IMR-90 (cell line): ENCODE data around the gene KIF12. TPM values are rescaled to one million over a fixed set of nuclear protein-coding genes. Genes with fewer than 3 reads are reported as not detected.

ENCODE experiments used
- ATAC-seq: fragments of 200-7000 bp; cut with Tn5 transposase; 2 replicates; pipeline ENCODE4 v1.9.1; 2020; ENCODE audit warnings: low read depth, mild to moderate bottlenecking, moderate library complexity
- BruUV-seq: library from RNA; stranded (reverse); fragments of 400-500 nt; replicated peaks from 2 replicates; lab custom pipeline; 2021; lab: Mats Ljungman, UMichigan
- CTCF ChIA-PET: fragments of 300-600 bp; formaldehyde crosslinking; extraction: SDS; loops from one replicate; lab custom pipeline; 2021; ENCODE audit warnings: antibody characterized with exemption; lab: Yijun Ruan, JAX
- POLR2A ChIA-PET: fragments of 300-600 bp; sonication (Branson Sonifier 250); formaldehyde crosslinking; loops from one replicate; lab custom pipeline; 2022; ENCODE audit warnings: antibody characterized with exemption; ENCODE audit not compliant: unreplicated experiment; lab: Charles Lee
- DNase-seq: peaks from one replicate; pipeline ENCODE4 v3.0.0; 2013
- H2AFZ ChIP-seq: replicated peaks from 2 replicates; pipeline ENCODE3; 2013; ENCODE audit warnings: low read length, mild to moderate bottlenecking; ENCODE audit not compliant: poor library complexity
- H2AK5ac ChIP-seq: 2 replicates; pipeline ENCODE4 v1.6.1; 2013; ENCODE audit warnings: low read depth, low read length, inconsistent platforms
- H2AK9ac ChIP-seq: replicated peaks from 2 replicates; pipeline ENCODE3; 2013; ENCODE audit warnings: mild to moderate bottlenecking, low read depth, low read length, moderate library complexity; ENCODE audit not compliant: poor library complexity
- H2BK120ac ChIP-seq: 2 replicates; pipeline ENCODE4 v1.6.1; 2013; ENCODE audit warnings: low read depth, low read length, inconsistent platforms
- H2BK15ac ChIP-seq: 3 replicates; pipeline ENCODE4 v1.6.1; 2013; ENCODE audit warnings: low read depth, low read length, inconsistent platforms
- H2BK20ac ChIP-seq: 2 replicates; pipeline ENCODE4 v1.6.1; 2013; ENCODE audit warnings: low read depth, mild to moderate bottlenecking, inconsistent platforms, low read length, moderate library complexity
- H2BK5ac ChIP-seq: 2 replicates; pipeline ENCODE4 v1.6.1; 2013; ENCODE audit warnings: mild to moderate bottlenecking, low read depth, low read length, inconsistent platforms; ENCODE audit not compliant: poor library complexity, severe bottlenecking
- H3K14ac ChIP-seq: replicated peaks from 2 replicates; pipeline ENCODE4 v1.6.1; 2013; ENCODE audit warnings: low read depth, low read length, inconsistent platforms
- H3K18ac ChIP-seq: 2 replicates; pipeline ENCODE4 v1.6.1; 2013; ENCODE audit warnings: low read depth, low read length, control low read depth
- H3K23ac ChIP-seq: 2 replicates; pipeline ENCODE4 v1.6.1; 2013; ENCODE audit warnings: low read depth, low read length, inconsistent platforms
- H3K27ac ChIP-seq: 2 replicates; pipeline ENCODE4 v1.5.1; 2013; ENCODE audit warnings: mild to moderate bottlenecking, control low read depth, low read length; ENCODE audit not compliant: insufficient read depth
- H3K27me3 ChIP-seq: 2 replicates; pipeline ENCODE4 v1.6.1; 2013; ENCODE audit warnings: low read length; ENCODE audit not compliant: control insufficient read depth, insufficient read depth
- H3K36me3 ChIP-seq: 2 replicates; pipeline ENCODE4 v1.6.1; 2013; ENCODE audit warnings: low read length, mixed read lengths; ENCODE audit not compliant: control insufficient read depth, insufficient read depth
- H3K4ac ChIP-seq: 2 replicates; pipeline ENCODE4 v1.6.1; 2013; ENCODE audit warnings: low read depth, low read length, inconsistent platforms
- H3K4me1 ChIP-seq: 2 replicates; pipeline ENCODE4 v1.6.1; 2013; ENCODE audit warnings: low read length, mixed read lengths; ENCODE audit not compliant: control insufficient read depth, insufficient read depth
- H3K4me2 ChIP-seq: 2 replicates; pipeline ENCODE4 v1.6.1; 2013; ENCODE audit warnings: low read depth, mild to moderate bottlenecking, control low read depth, low read length, moderate library complexity
- H3K4me3 ChIP-seq: 2 replicates; pipeline ENCODE4 v1.5.1; 2013; ENCODE audit warnings: low read depth, mild to moderate bottlenecking, control low read depth, low read length, moderate library complexity; ENCODE audit not compliant: insufficient read depth
- H3K56ac ChIP-seq: 2 replicates; pipeline ENCODE4 v1.6.1; 2013; ENCODE audit warnings: low read length, inconsistent platforms; ENCODE audit not compliant: insufficient read depth; ENCODE audit errors: extremely low read depth
- H3K79me1 ChIP-seq, 2 experiments: 2 replicates each; pipeline ENCODE4 v1.6.1; 2013; ENCODE audit warnings: low read length in 2 of 2, inconsistent platforms in 1 of 2, low read depth in 1 of 2
- H3K9ac ChIP-seq: 2 replicates; pipeline ENCODE4 v1.6.1; 2013; ENCODE audit warnings: low read depth, low read length, control low read depth
- H3K9me1 ChIP-seq: 2 replicates; pipeline ENCODE4 v1.6.1; 2013; ENCODE audit warnings: low read length, inconsistent platforms; ENCODE audit not compliant: insufficient read depth
- H3K9me3 ChIP-seq: 2 replicates; pipeline ENCODE4 v1.6.1; 2013; ENCODE audit warnings: low read length; ENCODE audit not compliant: control insufficient read depth, insufficient read depth
- H4K20me1 ChIP-seq: 2 replicates; pipeline ENCODE4 v1.6.1; 2013; ENCODE audit warnings: low read length, inconsistent platforms; ENCODE audit not compliant: insufficient read depth
- H4K5ac ChIP-seq: 2 replicates; pipeline ENCODE4 v1.6.1; 2013; ENCODE audit warnings: mild to moderate bottlenecking, low read depth, low read length, control low read depth
- H4K8ac ChIP-seq, 2 experiments: 2 replicates each; pipeline ENCODE4 v1.6.1; 2013; ENCODE audit warnings: low read depth in 2 of 2, low read length in 2 of 2, control low read depth in 1 of 2, inconsistent platforms in 1 of 2
- H4K91ac ChIP-seq: 2 replicates; pipeline ENCODE4 v1.6.1; 2013; ENCODE audit warnings: low read depth, low read length, inconsistent platforms; ENCODE audit not compliant: insufficient read depth
- BHLHE40 ChIP-seq: fragments of 150-350 bp; IDR thresholded peaks from 2 replicates; pipeline ENCODE4 v1.6.1; 2016; ENCODE audit warnings: mild to moderate bottlenecking, low read depth, low read length
- CEBPB ChIP-seq: IDR thresholded peaks from 2 replicates; pipeline ENCODE4 v1.6.1; 2012; ENCODE audit warnings: low read depth, low read length, improper control_type of control experiment
- CHD1 ChIP-seq: IDR thresholded peaks from 2 replicates; pipeline ENCODE4 v1.6.1; 2012; ENCODE audit warnings: low read depth, low read length, improper control_type of control experiment
- FOS ChIP-seq: fragments of 150-350 bp; IDR thresholded peaks from 2 replicates; pipeline ENCODE4 v1.6.1; 2016; ENCODE audit warnings: low read depth, low read length
- MAZ ChIP-seq: IDR thresholded peaks from 2 replicates; pipeline ENCODE4 v1.6.1; 2012; ENCODE audit warnings: low read depth, mild to moderate bottlenecking, low read length, improper control_type of control experiment, moderate library complexity, borderline replicate concordance
- MXI1 ChIP-seq: IDR thresholded peaks from 2 replicates; pipeline ENCODE4 v1.6.1; 2012; ENCODE audit warnings: low read depth, mild to moderate bottlenecking, low read length, moderate library complexity, borderline replicate concordance
- NFE2L2 ChIP-seq: fragments of 150-350 bp; IDR thresholded peaks from 2 replicates; pipeline ENCODE4 v1.6.1; 2016; ENCODE audit warnings: low read depth, mild to moderate bottlenecking, low read length
- POLR2A ChIP-seq: IDR thresholded peaks from 2 replicates; pipeline ENCODE4 v1.6.1; 2012; ENCODE audit warnings: mild to moderate bottlenecking, low read depth, low read length
- RAD21 ChIP-seq: IDR thresholded peaks from 2 replicates; pipeline ENCODE4 v1.6.1; 2012; ENCODE audit warnings: low read length, improper control_type of control experiment
- RCOR1 ChIP-seq: IDR thresholded peaks from 2 replicates; pipeline ENCODE4 v1.6.1; 2012; ENCODE audit warnings: mild to moderate bottlenecking, low read length, improper control_type of control experiment; ENCODE audit not compliant: insufficient replicate concordance
- SMC3 ChIP-seq: fragments of 150-350 bp; IDR thresholded peaks from 2 replicates; pipeline ENCODE4 v1.6.1; 2016; ENCODE audit warnings: low read depth, mild to moderate bottlenecking, antibody characterized with exemption, low read length, moderate library complexity
- WGBS, 2 experiments: methylation state at CpG; one replicate each; pipeline versions ENCODE4 v1.1.5 to v1.1.7; 2013; ENCODE audit warnings: missing lambda C conversion rate in 2 of 2; ENCODE audit not compliant: insufficient read length in 1 of 2; ENCODE audit errors: extremely low coverage in 2 of 2; 5-methylcytosine and 5-hydroxymethylcytosine counted together
- dilution Hi-C: fragments of 300-500 bp; cut with HindIII; formaldehyde crosslinking; loops from one replicate; pipeline ENCODE4 v1.14.3; 2018; ENCODE audit warnings: low sequenced_read_pairs; ENCODE audit not compliant: unreplicated experiment
- in situ Hi-C: fragments of 300-500 bp; cut with MboI; formaldehyde crosslinking; loops from 3 replicates; pipeline ENCODE4 v1.14.3; 2019; ENCODE audit warnings: low sequenced_read_pairs, inconsistent platforms, mixed read lengths
- intact Hi-C: fragments of 100-400 bp; cut with micrococcal nuclease; formaldehyde crosslinking; loops from 2 replicates; pipeline ENCODE4 v1.10.0; 2022
- polyA plus RNA-seq, 3 experiments: library from polyadenylated mRNA; depleted of rRNA; stranded (reverse); fragments of >200 nt; gene quantifications; 2 replicates each; pipeline ENCODE4 v1.2.3, GENCODE V29; 2012; ENCODE audit warnings: low replicate concordance in 1 of 3
- total RNA-seq: library from RNA; depleted of rRNA; stranded (reverse); fragments of >200 nt; gene quantifications from 2 replicates; pipeline ENCODE4 v1.2.3, GENCODE V29; 2012
- TF ChIP-seq, protein P1 (sequence below): fragments of 150-350 bp; IDR thresholded peaks from 2 replicates; pipeline ENCODE4 v1.6.1; 2017; ENCODE audit warnings: mild to moderate bottlenecking, antibody characterized with exemption, low read length, low read depth
- TF ChIP-seq, protein P2 (sequence below): fragments of 150-350 bp; IDR thresholded peaks from 2 replicates; pipeline ENCODE4 v1.6.1; 2016; ENCODE audit warnings: low read depth, mild to moderate bottlenecking, low read length, moderate library complexity, borderline replicate concordance

Gene KIF12
- total and polyA plus RNA-seq, 2 of the 4 experiments (the other 2 are of a cell fraction): not detected

DNA sequence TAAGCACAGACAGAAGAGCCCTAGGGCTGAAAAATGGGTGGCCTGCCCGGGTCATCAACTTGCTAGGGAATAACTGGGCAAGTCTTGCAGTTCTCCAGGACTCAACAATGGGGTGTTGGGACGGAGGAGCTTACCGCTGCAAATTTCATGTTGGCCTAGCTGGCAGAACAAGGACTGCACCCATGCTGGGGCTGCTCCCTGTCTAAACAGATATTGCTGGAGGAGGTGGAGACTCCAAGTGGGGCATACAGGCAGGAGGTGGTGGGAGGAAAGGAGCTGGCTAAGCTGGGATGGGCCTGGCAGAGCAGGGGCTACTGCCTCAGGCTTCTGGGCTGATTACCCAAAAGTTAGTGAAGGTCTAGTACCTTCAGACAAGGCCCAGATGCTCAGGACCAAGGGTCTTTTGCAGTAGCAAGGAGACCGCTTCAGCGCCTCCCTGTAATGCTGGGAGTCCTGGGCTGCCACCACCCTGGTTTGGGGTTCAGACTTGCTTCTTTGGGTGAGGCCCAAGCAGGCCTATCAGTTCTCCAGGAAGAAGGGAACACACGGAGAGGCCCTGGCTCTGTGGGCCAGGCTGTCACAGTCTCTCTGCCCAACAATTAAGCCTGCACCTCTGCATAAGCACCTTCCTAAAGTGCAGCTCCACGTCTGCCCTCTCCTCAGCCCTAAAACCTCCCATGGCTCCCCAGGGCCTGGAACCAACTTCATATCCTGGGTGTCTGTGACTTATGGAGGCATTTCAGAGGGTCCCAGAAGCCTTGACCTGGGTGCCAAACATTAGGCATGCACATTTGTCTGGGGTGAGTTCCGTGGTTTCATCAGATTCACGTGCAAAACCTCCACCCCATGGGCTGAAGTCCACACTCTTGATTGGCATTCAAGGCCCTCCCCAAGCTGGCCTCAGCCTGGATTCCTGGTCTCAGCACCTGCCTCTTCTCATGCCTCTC is 24.2 kb upstream of the KIF12 start (continued):
- TF ChIP-seq MXI1: no peak

DNA sequence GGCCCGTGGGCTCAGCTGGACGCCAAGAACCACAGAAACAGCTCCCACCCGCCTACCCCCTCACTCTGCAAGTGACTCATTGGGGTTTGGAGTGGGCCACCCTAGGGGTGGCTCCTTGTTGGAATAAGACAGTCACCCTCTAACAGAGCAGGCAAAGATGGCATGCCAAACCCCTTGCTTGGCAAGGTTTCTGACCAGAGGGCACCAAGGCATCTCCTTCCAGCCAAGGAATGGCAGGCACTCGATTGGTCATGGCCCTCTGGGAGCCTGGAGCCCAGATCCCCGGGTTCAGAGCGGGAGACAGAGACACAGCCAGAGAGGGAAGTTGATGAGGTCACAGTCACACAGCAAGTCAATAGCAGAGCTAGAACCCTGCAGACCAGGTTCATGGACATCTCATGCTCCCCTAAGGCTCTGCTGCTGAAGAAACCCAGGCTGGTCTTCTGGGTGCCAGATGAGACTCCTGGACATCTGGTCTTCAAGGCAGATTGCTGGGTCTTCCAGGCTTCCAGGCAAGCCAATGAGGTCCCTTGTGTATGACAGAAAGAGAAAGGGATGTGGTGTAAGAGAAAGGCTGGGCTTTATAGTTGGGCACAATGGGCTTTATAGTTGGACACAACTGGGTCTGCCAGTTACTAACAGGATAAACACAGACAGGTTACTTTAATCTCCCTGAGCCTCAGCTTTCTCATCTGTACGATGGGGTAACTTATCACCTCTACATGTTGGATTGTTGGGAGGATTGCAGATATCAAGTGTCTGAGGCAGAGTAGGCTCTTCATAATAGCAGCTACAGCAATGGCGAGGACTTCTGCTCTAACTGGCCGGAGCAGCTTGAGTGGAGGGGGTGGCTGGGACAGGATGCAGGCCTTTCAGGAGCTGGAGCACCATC is 23.3 kb upstream of the KIF12 start:
- no peaks in the 10 kb centered on the region for H3K36me3 ChIP-seq
- 92% methylated on average over 2 of the region's 9 CpGs; no CpG with 5 or more reads in 1 of the 2 experiments for WGBS, 2 experiments
- ATAC-seq: no peak
- peaks cover 4% of the 10 kb centered on the region for H3K9me3 ChIP-seq
- no peak overlapping the region for H3K4me3 ChIP-seq
- H2AK5ac ChIP-seq: no peak overlapping the region
- H2AK9ac ChIP-seq: no peak overlapping the region
- H3K14ac ChIP-seq: no peak overlapping the region
- H3K9me1 ChIP-seq: no peaks in the 10 kb centered on the region
- H2AFZ ChIP-seq: no peak overlapping the region
- no peaks in the 10 kb centered on the region for H3K79me1 ChIP-seq
- H4K91ac ChIP-seq: no peak overlapping the region
- H3K27ac ChIP-seq: no peak overlapping the region
- no TSS peak for BruUV-seq
- H2BK20ac ChIP-seq: no peak overlapping the region
- H3K56ac ChIP-seq: no peak overlapping the region
- CTCF ChIA-PET: no interaction called here
- no peak overlapping the region for H2BK120ac ChIP-seq
- no peak overlapping the region for H3K9ac ChIP-seq
- no peak overlapping the region for H3K4me2 ChIP-seq
- no peak for DNase-seq
- H3K18ac ChIP-seq: no peak overlapping the region
- H3K27me3 ChIP-seq: peaks cover 71% of the 10 kb centered on the region
- H3K23ac ChIP-seq: no peak overlapping the region
- H3K4ac ChIP-seq: no peak overlapping the region
- no peaks in the 10 kb centered on the region for H4K20me1 ChIP-seq
- H4K8ac ChIP-seq: no peak overlapping the region
- intact Hi-C loops (no loop called here), in situ Hi-C loops (no loop called here), dilution Hi-C loops (no loop called here)
- no peak overlapping the region for H2BK15ac ChIP-seq
- POLR2A ChIA-PET: no interaction called here
- H4K5ac ChIP-seq: no peak overlapping the region
- H2BK5ac ChIP-seq: no peak overlapping the region
- H3K4me1 ChIP-seq: no peaks in the 10 kb centered on the region
- TF ChIP-seq MAZ (no peak), RCOR1 (no peak), CEBPB (no peak), FOS (no peak), NFE2L2 (no peak), CHD1 (no peak), BHLHE40 (no peak), RAD21 (no peak), SMC3 (no peak), POLR2A (no peak)
- TF ChIP-seq, protein P1, sequence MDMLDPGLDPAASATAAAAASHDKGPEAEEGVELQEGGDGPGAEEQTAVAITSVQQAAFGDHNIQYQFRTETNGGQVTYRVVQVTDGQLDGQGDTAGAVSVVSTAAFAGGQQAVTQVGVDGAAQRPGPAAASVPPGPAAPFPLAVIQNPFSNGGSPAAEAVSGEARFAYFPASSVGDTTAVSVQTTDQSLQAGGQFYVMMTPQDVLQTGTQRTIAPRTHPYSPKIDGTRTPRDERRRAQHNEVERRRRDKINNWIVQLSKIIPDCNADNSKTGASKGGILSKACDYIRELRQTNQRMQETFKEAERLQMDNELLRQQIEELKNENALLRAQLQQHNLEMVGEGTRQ: no peak
- TF ChIP-seq, protein P2, sequence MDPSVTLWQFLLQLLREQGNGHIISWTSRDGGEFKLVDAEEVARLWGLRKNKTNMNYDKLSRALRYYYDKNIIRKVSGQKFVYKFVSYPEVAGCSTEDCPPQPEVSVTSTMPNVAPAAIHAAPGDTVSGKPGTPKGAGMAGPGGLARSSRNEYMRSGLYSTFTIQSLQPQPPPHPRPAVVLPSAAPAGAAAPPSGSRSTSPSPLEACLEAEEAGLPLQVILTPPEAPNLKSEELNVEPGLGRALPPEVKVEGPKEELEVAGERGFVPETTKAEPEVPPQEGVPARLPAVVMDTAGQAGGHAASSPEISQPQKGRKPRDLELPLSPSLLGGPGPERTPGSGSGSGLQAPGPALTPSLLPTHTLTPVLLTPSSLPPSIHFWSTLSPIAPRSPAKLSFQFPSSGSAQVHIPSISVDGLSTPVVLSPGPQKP: no peak
